HEK293T (cell line): Measurements from ENCODE around the gene MYCL.

Experiments
- ARNT ChIP-seq: fragments of 450-650 bp; IDR thresholded peaks from 2 replicates; pipeline ENCODE4 v1.6.1; 2017; ENCODE audit warnings: mild to moderate bottlenecking
- FOXM1 ChIP-seq: fragments of 450-650 bp; IDR thresholded peaks from 2 replicates; pipeline ENCODE4 v1.6.1; 2017; ENCODE audit warnings: mild to moderate bottlenecking, borderline replicate concordance

DNA sequence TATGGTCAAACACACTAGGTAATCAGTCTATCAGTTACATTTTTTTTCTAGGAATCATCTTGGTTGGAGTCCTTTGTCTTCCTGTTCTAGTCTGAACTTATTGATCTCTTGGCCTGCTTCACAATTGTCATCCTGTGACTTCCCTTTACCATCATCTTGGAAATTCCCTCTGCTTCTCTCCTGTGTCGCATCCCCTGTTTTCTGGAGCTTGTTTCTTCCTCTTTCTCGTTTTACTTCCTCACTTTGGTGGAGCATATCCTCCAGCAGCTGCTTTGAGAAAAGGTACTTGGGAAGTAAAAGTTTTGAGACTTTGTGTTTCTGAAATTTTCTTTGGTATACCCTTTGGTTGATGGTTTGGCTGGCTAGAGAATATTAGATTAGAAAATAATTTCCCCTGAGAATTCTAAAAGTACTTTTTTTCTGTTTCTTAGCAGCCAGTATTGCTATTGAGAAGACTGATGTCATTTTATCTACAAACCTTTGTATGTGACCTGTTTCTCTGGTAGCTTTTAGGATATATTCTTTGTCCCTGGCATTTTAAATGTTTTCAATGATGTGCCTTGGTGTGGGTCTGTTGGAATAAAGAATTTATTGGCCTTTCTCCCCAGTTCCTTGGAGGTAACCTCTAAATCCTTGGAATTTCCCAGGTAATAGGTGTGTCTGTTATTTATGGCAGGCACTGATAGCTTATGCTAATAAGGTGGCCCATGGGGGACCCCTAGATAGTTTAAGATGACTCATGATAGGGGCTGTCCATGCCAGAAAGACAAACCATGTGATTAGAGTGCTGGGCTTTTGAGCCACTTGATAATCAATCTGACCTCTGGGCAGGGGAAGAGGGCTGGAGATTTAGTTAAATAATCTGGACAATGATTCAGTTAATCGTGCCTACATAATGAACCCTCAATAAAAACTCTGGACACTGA, 6.1 kb upstream of the MYCL start:
- no peak for TF ChIP-seq ARNT
- no peak for TF ChIP-seq FOXM1
